B cell (primary cell): ENCODE data around the gene IL20RB. TPM values are rescaled to one million over a fixed set of nuclear protein-coding genes. Genes with fewer than 3 reads are reported as not detected.
A peak's percentile ranks its signal among the peaks of the same experiment; 100 is the strongest.

ENCODE experiments used
- ATAC-seq: fragments of 200-7000 bp; cut with Tn5 transposase; one replicate; pipeline ENCODE4 v1.10.0; 2021; ENCODE audit warnings: low read depth, mild to moderate bottlenecking, moderate number of reproducible peaks, moderate library complexity
- CTCF ChIA-PET: fragments of 350-600 bp; sonication (Branson Sonifier 250); formaldehyde crosslinking; loops from one replicate; lab custom pipeline; 2021; ENCODE audit warnings: antibody characterized with exemption, inconsistent platforms; lab: Charles Lee
- POLR2A ChIA-PET: fragments of 350-600 bp; sonication (Branson Sonifier 250); formaldehyde crosslinking; loops from one replicate; lab custom pipeline; 2021; ENCODE audit warnings: antibody characterized with exemption; lab: Charles Lee
- DNase-seq: peaks from one replicate; pipeline ENCODE4 v3.0.0; 2013
- H2AFZ ChIP-seq: 2 replicates; pipeline ENCODE4 v1.6.1; 2012; ENCODE audit warnings: mild to moderate bottlenecking, low read depth, low read length; ENCODE audit not compliant: insufficient read depth, poor library complexity, severe bottlenecking
- H3K27ac ChIP-seq, 2 donors: 1 replicate in 1 of 2; 2 replicates in 1 of 2; pipeline ENCODE4 v1.5.1; 2012 to 2013; ENCODE audit warnings: low read length in 2 of 2, mild to moderate bottlenecking in 2 of 2, moderate library complexity in 1 of 2
- H3K27me3 ChIP-seq, 4 experiments: fragments of 200-600 bp in 1 of 4; sonication (generic) in 1 of 4; replicated peaks in 1 of 4; 1 replicate in 2 of 4; 2 replicates in 2 of 4; pipeline versions ENCODE4 v1.6.1 to v1.7.0; 2013 to 2016; ENCODE audit warnings: low read length in 3 of 4, mild to moderate bottlenecking in 2 of 4, mixed read lengths in 1 of 4, moderate library complexity in 1 of 4; ENCODE audit not compliant: insufficient read depth in 4 of 4, control insufficient read depth in 3 of 4; ENCODE audit errors: control extremely low read depth in 1 of 4
- H3K36me3 ChIP-seq, 2 experiments: replicated peaks in 1 of 2; 1 replicate in 1 of 2; 2 replicates in 1 of 2; pipeline versions ENCODE4 v1.6.1 to v1.7.1; 2013; ENCODE audit warnings: low read length in 1 of 2; ENCODE audit not compliant: insufficient read depth in 2 of 2, control insufficient read depth in 1 of 2; ENCODE audit errors: control extremely low read depth in 1 of 2, extremely low read depth in 1 of 2
- H3K4me1 ChIP-seq, 2 donors: fragments of 200-600 bp in 1 of 2; sonication (generic) in 1 of 2; 1 replicate in 1 of 2; 2 replicates in 1 of 2; pipeline versions ENCODE4 v1.5.1 to v1.6.1; 2013 to 2017; ENCODE audit warnings: low read length in 2 of 2; ENCODE audit not compliant: control insufficient read depth in 2 of 2, insufficient read depth in 2 of 2
- H3K4me2 ChIP-seq: replicated peaks from 2 replicates; pipeline ENCODE3; 2012; ENCODE audit warnings: mild to moderate bottlenecking, low read depth, low read length; ENCODE audit not compliant: poor library complexity, severe bottlenecking
- H3K4me3 ChIP-seq, 5 experiments: fragments of 200-600 bp in 1 of 5; sonication (generic) in 1 of 5; 1 replicate in 3 of 5; 2 replicates in 2 of 5; pipeline versions ENCODE4 v1.5.1 to v1.7.0; 2011 to 2016; ENCODE audit warnings: low read length in 4 of 5, mild to moderate bottlenecking in 4 of 5, low read depth in 2 of 5, control low read depth in 1 of 5, moderate library complexity in 1 of 5; ENCODE audit not compliant: insufficient read depth in 1 of 5; ENCODE audit errors: control extremely low read depth in 1 of 5, extremely low read depth in 1 of 5
- H3K79me2 ChIP-seq: fragments of 200-600 bp; sonication (generic); one replicate; pipeline ENCODE4 v1.6.0; 2016; ENCODE audit warnings: low read length; ENCODE audit not compliant: control insufficient read depth, insufficient read depth
- H3K9ac ChIP-seq: fragments of 200-600 bp; sonication (generic); 2 replicates; pipeline ENCODE4 v1.6.1; 2017; ENCODE audit warnings: mild to moderate bottlenecking, low read length, moderate library complexity
- H3K9me3 ChIP-seq, 3 donors: one replicate each; pipeline versions ENCODE4 v1.6.1 to v1.7.1; 2013; ENCODE audit warnings: low read length in 2 of 3; ENCODE audit not compliant: control insufficient read depth in 2 of 3, insufficient read depth in 1 of 3; ENCODE audit errors: control extremely low read depth in 1 of 3
- H4K20me1 ChIP-seq: 2 replicates; pipeline ENCODE4 v1.6.0; 2012; ENCODE audit warnings: mild to moderate bottlenecking, low read length; ENCODE audit not compliant: insufficient read depth, control insufficient read depth, poor library complexity, severe bottlenecking
- H3K27ac Mint-ChIP-seq: one replicate; pipeline ENCODE4 v1.8.0; 2021; ENCODE audit warnings: mixed read lengths
- H3K27me3 Mint-ChIP-seq: one replicate; pipeline ENCODE4 v1.8.0; 2021; ENCODE audit warnings: mixed read lengths
- H3K4me1 Mint-ChIP-seq: one replicate; pipeline ENCODE4 v1.8.0; 2021; ENCODE audit warnings: mixed read lengths
- H3K4me3 Mint-ChIP-seq: one replicate; pipeline ENCODE4 v1.8.0; 2021; ENCODE audit warnings: mixed read lengths
- H3K9me3 Mint-ChIP-seq: one replicate; pipeline ENCODE4 v1.8.0; 2022; ENCODE audit warnings: mixed read lengths; ENCODE audit not compliant: insufficient read depth
- EZH2 ChIP-seq: IDR thresholded peaks from 2 replicates; pipeline ENCODE4 v1.6.1; 2012; ENCODE audit warnings: borderline replicate concordance, low read depth, mild to moderate bottlenecking, moderate library complexity, low read length; ENCODE audit not compliant: insufficient read depth, poor library complexity, severe bottlenecking
- WGBS: methylation state at CpG from one replicate; pipeline ENCODE4 v1.1.5; 2013; ENCODE audit warnings: missing lambda C conversion rate; ENCODE audit not compliant: insufficient coverage; 5-methylcytosine and 5-hydroxymethylcytosine counted together
- intact Hi-C: fragments of 100-400 bp; cut with micrococcal nuclease; formaldehyde crosslinking; loops from one replicate; pipeline ENCODE4 v1.10.0; 2022
- polyA plus RNA-seq: library from polyadenylated mRNA; depleted of rRNA; stranded (reverse); fragments of >200 nt; gene quantifications from 2 replicates; pipeline ENCODE4 v1.2.3, GENCODE V29; 2012
- total RNA-seq, 2 donors: library from RNA; stranded (reverse); fragments of 120-200 nt in 1 of 2; gene quantifications; 1 replicate in 1 of 2; 2 replicates in 1 of 2; pipeline versions ENCODE4 v1.2.3 to v1.2.4, GENCODE V29; 2013 to 2022
- TF ChIP-seq, protein P1 (sequence below): fragments of 200-600 bp; IDR thresholded peaks from one replicate; pipeline ENCODE4 v1.8.0; 2022; ENCODE audit warnings: antibody characterized with exemption, mild to moderate bottlenecking

The IL20RB gene
- total and polyA plus RNA-seq, 2 donors (not counting 1 experiment from before 2014, with no cell fraction given): 0.22 to 0.84 TPM

GRCh38 chr3:136928240-136928639 lies 29.5 kb upstream of the IL20RB start:
- Mint-ChIP-seq H3K9me3 (no peaks in the 10 kb centered on the region), H3K4me3 (no peak overlapping the region), H3K27me3 (no peaks in the 10 kb centered on the region), H3K27ac (no peak overlapping the region), H3K4me1 (peaks cover 53% of the 10 kb centered on the region)
- no peak for DNase-seq
- Histone ChIP-seq H3K36me3 (peaks cover 0 to 17% of the 10 kb centered on the region in 2 experiments), H4K20me1 (peaks cover 8% of the 10 kb centered on the region), H3K4me1 (peaks cover 20 to 31% of the 10 kb centered on the region in 2 donors), H3K79me2 (peaks cover 55% of the 10 kb centered on the region), H3K9ac (no peak overlapping the region), H3K4me3 (no peak overlapping the region), H3K4me2 (no peak overlapping the region), H3K27me3 (no peaks in the 10 kb centered on the region), H3K9me3 (no peaks in the 10 kb centered on the region), H2AFZ (no peak overlapping the region), H3K27ac (no peak overlapping the region)
- intact Hi-C loops: no loop called here
- CTCF ChIA-PET: interaction anchor here (0.6 to 0.9 kb wide), 2 partner anchors 22 to 34 kb away, joined by 3 to 4 read pairs; no protein-coding TSS in a partner anchor
- no peak for ATAC-seq
- POLR2A ChIA-PET: no interaction called here
- TF ChIP-seq, protein P1, sequence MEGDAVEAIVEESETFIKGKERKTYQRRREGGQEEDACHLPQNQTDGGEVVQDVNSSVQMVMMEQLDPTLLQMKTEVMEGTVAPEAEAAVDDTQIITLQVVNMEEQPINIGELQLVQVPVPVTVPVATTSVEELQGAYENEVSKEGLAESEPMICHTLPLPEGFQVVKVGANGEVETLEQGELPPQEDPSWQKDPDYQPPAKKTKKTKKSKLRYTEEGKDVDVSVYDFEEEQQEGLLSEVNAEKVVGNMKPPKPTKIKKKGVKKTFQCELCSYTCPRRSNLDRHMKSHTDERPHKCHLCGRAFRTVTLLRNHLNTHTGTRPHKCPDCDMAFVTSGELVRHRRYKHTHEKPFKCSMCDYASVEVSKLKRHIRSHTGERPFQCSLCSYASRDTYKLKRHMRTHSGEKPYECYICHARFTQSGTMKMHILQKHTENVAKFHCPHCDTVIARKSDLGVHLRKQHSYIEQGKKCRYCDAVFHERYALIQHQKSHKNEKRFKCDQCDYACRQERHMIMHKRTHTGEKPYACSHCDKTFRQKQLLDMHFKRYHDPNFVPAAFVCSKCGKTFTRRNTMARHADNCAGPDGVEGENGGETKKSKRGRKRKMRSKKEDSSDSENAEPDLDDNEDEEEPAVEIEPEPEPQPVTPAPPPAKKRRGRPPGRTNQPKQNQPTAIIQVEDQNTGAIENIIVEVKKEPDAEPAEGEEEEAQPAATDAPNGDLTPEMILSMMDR: no peak

- no peaks in the 10 kb centered on the region for H3K27me3 ChIP-seq
- peaks cover 49% of the 10 kb centered on the region for H3K4me1 Mint-ChIP-seq
- no peak overlapping the region for H3K4me3 Mint-ChIP-seq
- peaks cover 2% of the 10 kb centered on the region for H3K9me3 Mint-ChIP-seq
- ATAC-seq (no peak), DNase-seq (no peak)
- POLR2A ChIA-PET: no interaction called here
- intact Hi-C loops: no loop called here
- H3K9me3 ChIP-seq: peaks cover 0 to 4% (median 0%) of the 10 kb centered on the region in 3 donors
- H3K4me2 ChIP-seq: no peak overlapping the region
- H3K27ac ChIP-seq: no peak overlapping the region
- H3K36me3 ChIP-seq: peaks cover 0 to 17% of the 10 kb centered on the region in 2 experiments
- TF ChIP-seq, protein P1: no peak
- no peak for TF ChIP-seq EZH2
- CTCF ChIA-PET: no interaction called here
- no peaks in the 10 kb centered on the region for H3K27me3 Mint-ChIP-seq
- H3K79me2 ChIP-seq: peaks cover 51% of the 10 kb centered on the region
- peak overlapping the region; percentile 7 for H3K27ac Mint-ChIP-seq
- H3K4me3 ChIP-seq: no peak overlapping the region
- no peak overlapping the region for H3K9ac ChIP-seq
- peaks cover 8% of the 10 kb centered on the region for H4K20me1 ChIP-seq
- no CpG with 5 or more reads among the region's 4 CpGs for WGBS
- H2AFZ ChIP-seq: no peak overlapping the region
- peaks cover 18 to 33% of the 10 kb centered on the region in 2 donors for H3K4me1 ChIP-seq
Observed at GRCh38 chr3:136929977-136930670, 27.7 kb upstream of the IL20RB start.
